Fibroblast of villous mesenchyme (primary cell): ENCODE results near the gene CKAP4. TPM values are rescaled to one million over a fixed set of nuclear protein-coding genes. Genes with fewer than 3 reads are reported as not detected.
"Not testable (repeated sequence)": the region's sequence is repeated elsewhere in the genome, so short reads cannot be mapped to it uniquely, and the experiment has no call there.

Experiments used
- DNase-seq: peaks from one replicate; pipeline ENCODE4 v3.0.0-alpha.2; 2010; ENCODE audit warnings: low read depth
- H3K4me3 ChIP-seq: 2 replicates; pipeline ENCODE4 v1.5.1; 2011; ENCODE audit warnings: low read depth, mild to moderate bottlenecking, low read length
- total RNA-seq: library from RNA; depleted of rRNA; stranded (reverse); fragments of >200 nt; gene quantifications from 2 replicates; pipeline ENCODE4 v1.2.3, GENCODE V29; 2012
- TF ChIP-seq, protein P1 (sequence below): IDR thresholded peaks from 2 replicates; pipeline ENCODE4 v1.5.1; 2012; ENCODE audit warnings: low read depth, mild to moderate bottlenecking, low read length; ENCODE audit not compliant: insufficient read depth

Gene CKAP4
- total RNA-seq, 1 donor = 310 TPM

DNA sequence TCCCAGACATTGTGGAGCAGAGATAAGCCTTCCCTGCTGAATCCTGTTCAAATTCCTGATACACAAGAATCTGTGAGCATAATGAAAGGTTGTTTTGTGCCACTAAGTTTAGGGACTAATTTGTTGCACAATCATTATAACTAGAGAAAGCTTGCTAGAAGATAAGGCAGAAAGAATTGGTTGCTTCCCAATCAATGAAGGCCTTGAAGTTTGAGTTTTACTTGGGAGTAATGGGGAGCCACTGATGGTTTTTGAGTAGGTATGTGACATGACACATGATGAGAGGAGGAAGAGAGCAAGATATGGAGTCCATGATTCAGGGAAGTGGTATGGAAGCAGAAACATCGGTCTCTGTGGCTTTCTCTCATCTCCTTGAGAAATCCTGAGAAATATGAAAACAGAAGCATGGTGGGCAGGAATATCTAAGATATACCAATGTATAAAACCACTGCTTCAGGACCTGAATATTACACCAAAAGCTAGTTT, 41.4 kb upstream of the CKAP4 start:
- no peak overlapping the region for H3K4me3 ChIP-seq
- peak; percentile 18 for DNase-seq
- TF ChIP-seq, protein P1, sequence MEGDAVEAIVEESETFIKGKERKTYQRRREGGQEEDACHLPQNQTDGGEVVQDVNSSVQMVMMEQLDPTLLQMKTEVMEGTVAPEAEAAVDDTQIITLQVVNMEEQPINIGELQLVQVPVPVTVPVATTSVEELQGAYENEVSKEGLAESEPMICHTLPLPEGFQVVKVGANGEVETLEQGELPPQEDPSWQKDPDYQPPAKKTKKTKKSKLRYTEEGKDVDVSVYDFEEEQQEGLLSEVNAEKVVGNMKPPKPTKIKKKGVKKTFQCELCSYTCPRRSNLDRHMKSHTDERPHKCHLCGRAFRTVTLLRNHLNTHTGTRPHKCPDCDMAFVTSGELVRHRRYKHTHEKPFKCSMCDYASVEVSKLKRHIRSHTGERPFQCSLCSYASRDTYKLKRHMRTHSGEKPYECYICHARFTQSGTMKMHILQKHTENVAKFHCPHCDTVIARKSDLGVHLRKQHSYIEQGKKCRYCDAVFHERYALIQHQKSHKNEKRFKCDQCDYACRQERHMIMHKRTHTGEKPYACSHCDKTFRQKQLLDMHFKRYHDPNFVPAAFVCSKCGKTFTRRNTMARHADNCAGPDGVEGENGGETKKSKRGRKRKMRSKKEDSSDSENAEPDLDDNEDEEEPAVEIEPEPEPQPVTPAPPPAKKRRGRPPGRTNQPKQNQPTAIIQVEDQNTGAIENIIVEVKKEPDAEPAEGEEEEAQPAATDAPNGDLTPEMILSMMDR = no peak

DNA sequence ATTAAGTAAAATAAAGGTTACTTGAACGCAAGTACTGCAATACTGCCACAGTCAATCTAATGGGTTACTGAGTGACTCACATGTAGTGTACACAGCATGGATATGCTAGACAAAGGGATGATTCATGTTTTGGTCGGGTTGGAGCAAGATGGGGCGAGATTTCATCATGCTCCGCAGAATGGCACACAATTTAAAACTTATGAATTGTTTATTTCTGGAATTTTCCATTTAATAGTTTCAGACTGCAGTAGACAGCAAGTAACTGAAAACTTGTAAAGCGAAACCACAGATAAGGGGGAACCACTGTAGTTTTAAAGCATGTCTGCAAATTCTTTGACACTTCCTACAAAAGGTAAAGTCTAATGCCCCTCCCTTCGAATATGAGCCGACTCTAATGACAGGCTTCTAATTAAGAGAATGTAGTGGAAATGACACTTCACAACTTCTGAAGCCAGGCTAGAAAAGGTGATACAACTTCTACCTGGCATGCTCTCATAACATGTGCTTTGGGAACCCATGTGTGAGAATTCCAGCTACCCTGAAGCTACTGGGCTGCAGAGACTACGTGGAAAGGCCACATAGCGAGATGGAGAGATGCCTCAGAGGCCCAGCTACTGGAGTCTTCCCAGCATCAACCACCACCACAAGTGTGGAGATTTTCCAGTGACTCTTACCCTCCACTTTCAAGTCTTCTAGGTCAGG, 40.8 kb upstream of the CKAP4 start:
- TF ChIP-seq, protein P1 = no peak
- no peak overlapping the region for H3K4me3 ChIP-seq
- peak; percentile 96 for DNase-seq

DNA sequence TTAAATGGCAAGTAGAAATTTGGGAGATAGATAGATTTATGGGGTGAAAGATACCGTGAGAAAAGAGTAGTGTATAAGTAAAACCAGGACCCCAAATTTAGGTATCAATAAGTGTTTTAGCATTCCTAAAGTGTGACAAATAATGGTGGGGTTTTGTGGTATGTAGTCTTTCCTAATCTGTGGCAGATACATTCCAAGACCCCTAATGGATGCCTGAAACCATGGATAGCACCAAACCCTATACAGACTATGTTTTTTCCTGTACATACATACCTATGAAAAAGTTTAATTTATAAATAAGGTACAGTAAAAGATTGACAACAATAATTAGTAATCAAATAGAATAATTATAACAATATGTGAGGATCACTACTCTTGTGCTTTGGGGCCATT, 40.3 kb upstream of the CKAP4 start:
- H3K4me3 ChIP-seq = no peak overlapping the region
- TF ChIP-seq, protein P1 = no peak
- no peak for DNase-seq

DNA sequence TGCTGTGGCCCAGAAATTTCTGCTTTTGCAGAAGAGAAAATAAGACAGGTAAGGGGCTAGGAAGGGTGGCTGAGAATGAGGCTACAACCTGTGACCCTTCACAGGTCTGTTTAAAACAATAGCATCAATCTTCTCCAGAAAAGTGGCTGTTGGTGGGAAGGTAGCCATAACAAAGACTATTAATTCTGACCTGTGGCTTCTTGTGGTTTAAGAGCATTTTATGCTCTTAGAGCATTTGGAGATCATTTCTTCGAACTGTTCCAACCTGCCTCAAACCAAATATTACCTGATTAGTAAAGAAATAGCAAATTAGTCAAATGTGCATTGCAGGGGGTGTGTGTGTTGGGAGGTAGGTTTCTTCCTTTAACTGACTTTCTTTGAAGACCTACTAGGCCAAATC, 39.5 kb upstream of the CKAP4 start:
- no peak for DNase-seq
- no peak overlapping the region for H3K4me3 ChIP-seq
- TF ChIP-seq, protein P1 = no peak

DNA sequence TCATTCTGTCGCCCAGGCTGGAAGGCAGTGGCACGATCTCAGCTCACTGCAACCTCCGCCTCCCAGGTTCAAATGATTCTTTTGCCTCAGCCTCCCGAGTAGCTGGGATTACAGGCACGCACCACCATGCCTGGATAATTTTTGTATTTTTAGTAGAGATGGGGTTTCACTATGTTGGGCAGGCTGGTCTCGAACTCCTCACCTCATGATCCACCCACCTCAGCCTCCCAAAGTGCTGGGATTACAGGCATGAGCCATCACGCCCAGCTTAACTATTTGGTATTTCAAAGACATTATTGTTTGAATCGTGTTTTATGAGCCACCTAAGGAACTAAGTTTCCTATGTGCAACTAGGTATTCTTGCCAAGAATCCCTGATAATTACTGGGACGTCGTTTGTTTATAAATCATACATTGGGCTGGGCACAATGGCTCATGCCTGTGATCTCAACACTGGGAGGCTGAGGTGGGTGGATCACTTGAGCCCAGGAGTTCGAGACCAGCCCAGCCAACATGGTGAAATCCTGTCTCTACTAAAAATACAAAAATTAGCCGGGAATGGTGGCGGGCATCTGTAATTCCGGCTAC, 38.8 kb upstream of the CKAP4 start:
- H3K4me3 ChIP-seq, DNase-seq: not testable (repeated sequence)

DNA sequence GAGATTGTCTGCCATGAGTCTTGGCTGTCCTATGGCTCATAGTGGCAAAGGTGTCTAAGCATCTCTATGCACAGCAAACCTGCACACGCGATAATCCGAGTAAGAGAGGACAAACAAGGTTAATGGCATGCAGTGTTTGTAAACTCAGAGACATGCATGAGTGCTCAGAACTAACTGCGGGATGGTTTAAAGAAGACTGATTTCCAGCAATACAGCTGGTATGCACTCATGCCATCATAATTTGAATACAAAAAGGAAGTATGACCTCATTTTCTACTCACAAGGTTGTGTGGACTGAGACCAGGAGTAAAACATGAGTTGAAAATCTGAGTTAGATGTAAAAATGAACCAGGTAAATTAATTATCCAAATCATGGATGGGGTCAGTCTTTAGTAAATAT, 38.2 kb upstream of the CKAP4 start:
- TF ChIP-seq, protein P1 = no peak
- no peak overlapping the region for H3K4me3 ChIP-seq
- DNase-seq = no peak

DNA sequence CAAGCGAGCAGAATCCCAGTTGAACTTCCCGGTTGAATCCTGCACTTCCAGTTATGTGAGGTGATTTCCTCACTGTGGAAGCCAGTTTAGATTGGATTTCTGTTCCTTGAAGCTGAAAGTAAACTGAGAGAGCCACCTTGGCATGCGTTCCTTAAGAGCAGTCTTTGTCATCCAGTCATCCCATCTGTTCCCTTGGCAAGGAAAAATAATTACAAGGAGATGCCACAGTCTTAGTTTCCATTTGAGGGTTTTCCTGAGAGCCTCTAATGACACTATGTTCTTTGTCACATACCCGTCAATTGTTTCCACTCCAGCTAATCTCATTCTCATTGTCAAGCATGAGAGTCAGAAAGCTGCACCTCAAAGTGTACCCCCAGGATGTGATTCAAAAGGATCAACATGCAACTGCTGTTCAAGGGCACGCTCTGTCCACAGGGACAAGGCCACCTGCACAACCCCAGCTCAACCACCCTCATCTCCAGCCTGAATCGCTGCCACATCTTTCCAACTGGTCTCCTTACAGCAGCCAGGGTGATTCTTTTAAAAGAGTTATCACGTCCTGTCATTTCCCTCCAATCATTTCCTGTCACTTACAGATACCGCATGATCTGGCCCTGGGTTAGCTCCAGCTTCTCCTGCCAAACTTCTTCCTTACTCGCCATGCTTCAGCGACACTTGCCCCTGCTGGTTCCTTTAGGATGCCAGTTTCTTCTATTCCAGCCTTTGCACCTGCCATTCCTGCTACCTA, 36.7 kb upstream of the CKAP4 start:
- no peak for DNase-seq
- TF ChIP-seq, protein P1 = no peak
- H3K4me3 ChIP-seq = no peak overlapping the region
